Stimulated activated CD8-positive, alpha-beta memory T cell treated with anti-CD3 and anti-CD28 coated beads, Interleukin-2, amount 100 ng/mL, for 1 hour (primary cell): ENCODE data around the gene DCTN3.

Source experiments
- DNase-seq, 2 donors: peaks; one replicate each; pipeline ENCODE4 v3.0.0-alpha.2; 2020; ENCODE audit warnings: low read depth in 2 of 2

Gene DCTN3

DNA sequence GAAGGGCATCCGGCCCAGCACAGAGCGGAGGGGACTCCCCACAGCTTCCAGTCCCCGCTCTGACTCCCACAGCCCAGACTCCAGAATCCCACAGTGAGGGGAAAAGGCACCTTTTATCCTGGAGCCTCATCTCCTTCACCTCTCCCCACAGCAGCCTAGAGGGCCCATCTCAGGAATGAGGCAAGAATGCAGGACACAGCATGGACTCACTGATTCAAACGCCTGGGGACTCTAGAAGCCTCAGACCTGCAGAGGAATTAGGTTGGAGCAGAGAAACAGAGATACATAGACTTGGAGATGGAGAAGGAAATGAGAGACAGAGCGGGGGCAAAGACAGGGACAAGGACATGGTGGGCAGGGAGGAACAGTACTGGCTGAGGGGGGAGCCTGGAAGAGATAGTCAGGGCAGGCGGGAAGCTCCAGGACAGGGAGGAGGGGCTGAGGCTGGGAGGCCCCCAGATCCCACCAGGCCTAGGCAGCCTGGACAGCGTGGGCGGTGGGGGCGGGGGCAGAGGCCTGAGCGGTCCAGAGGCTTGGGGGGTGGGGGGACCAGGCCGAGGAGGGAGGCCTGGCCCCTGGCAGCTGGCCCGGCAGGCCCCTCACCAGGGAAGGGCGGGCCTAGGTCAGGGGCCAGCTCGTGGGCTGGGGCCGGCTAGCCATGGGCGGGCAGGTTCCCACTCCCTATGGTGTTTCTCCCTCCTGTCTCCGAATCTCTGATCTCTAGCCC lies 46.5 kb downstream of the DCTN3 start:
- DNase-seq: no peak

DNA sequence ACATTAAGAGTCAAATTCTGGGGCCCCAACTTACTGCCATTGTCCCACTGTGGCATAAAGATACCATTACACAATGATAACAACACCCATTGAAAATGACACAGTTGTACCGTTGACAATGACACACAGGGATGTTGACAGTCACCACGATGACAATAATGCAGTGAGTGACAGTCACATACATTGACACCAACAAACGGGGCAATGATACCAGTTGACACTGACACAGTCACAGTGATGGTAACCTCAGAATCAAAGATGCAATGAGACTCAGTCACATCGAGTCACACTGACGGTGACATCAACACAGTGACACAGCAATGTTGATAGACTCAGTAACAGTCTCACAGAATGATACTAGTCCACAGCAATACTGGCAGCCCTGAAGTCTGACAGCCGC lies 47.7 kb downstream of the DCTN3 start:
- no peak for DNase-seq

GRCh38 chr9:34572092-34572491 lies 48.2 kb downstream of the DCTN3 start:
- no peak for DNase-seq

GRCh38 chr9:34571481-34571810 lies 48.8 kb downstream of the DCTN3 start:
- DNase-seq: no peak

DNA sequence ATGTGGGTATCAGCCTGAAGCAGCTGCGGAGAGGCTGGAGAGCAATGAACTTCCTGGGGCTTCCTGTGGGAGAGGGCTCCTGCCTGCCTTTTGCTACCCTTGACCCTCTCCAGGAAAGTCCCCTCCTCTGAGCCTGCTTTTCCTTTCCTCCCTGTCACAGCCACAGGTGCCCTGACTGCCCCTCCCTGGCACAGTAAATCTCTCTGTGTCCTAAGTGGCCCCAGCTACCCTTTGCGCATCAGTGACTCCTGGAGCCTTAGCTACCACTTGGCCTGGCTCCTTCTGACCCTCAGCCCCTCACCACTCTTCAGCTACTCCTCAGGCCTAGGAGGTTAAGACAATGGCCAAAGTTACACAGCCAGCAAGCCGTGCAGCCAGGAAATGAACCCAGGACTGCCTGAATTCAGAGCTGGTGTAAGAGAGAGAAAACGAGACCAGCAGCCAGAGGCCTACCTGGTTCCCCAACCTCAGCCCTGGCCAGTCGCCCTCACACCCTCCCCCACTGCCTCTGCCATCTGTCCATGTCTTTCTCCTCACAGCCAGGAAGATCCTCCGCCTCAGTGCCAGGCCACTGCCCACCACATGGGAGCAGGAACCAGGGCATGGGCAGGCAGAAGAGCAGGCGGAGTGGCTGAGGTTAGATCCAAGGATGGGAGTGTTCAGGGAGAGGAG lies 49.4 kb downstream of the DCTN3 start:
- no peak for DNase-seq

DNA sequence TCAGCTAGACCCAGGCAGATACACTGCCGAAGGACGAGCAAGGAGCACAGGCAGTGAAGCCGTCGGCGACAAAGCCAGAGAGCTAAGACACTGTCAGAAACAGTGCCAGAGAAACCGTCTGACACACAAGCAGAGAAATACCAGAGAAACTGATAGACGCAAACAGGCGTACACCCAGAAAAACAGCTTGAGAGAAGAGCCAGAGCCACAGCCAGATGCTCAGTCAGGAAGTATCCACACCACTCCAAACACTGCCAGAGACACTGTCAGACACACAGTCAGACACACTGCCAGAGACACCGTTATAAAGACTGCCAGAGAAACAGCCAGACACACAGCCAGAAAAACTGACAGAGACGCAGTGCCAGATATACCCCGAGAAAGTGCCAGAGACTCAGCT lies 49.9 kb downstream of the DCTN3 start:
- no peak for DNase-seq

DNA sequence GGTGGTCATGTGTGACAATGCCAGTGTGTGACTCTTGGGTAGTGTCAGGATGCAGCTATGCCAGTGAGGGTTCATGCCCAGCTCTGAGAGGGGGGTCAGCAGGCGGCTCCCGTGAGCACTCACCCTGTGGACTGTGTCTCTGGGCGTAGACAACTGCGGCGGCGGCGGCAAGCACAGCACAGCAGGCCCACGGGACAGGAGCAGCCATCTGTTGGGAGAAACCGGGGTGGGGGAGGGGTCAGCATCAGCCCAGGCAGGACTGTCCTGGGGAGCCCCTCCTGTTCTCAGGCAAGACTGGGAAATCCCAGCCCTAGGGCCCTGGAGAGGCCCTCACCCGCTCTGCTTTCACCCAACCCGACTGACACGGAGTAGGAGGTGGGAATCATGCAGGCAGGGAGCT lies 51.5 kb downstream of the DCTN3 start:
- no peak for DNase-seq

- DNase-seq: no peak
These were observed 52.2 kb downstream of the DCTN3 start for GRCh38 chr9:34568133-34568532.

GRCh38 chr9:34566972-34567371 lies 53.3 kb downstream of the DCTN3 start:
- DNase-seq: no peak

- no peak for DNase-seq
These were observed 54.0 kb downstream of the DCTN3 start for GRCh38 chr9:34566322-34566721.

- DNase-seq: no peak
These were observed 54.4 kb downstream of the DCTN3 start for GRCh38 chr9:34565856-34566255.

GRCh38 chr9:34564617-34565016 lies 55.7 kb downstream of the DCTN3 start:
- DNase-seq: no peak
